Smooth muscle cell (in vitro differentiated cells): Measurements from ENCODE around the gene ZNF397. TPM values are rescaled to one million over a fixed set of nuclear protein-coding genes. Genes with fewer than 3 reads are reported as not detected.

Source experiments
- DNase-seq: peaks from one replicate; lab custom pipeline; 2025; ENCODE audit not compliant: unreplicated experiment; lab: John Stamatoyannopoulos, UW
- H2AFZ ChIP-seq: fragments of 200-600 bp; sonication (generic); 2 replicates; pipeline ENCODE4 v1.6.0; 2016; ENCODE audit warnings: antibody characterized with exemption, low read depth, mild to moderate bottlenecking
- H3F3A ChIP-seq: fragments of 200-600 bp; sonication (generic); 2 replicates; pipeline ENCODE4 v1.6.0; 2017; ENCODE audit warnings: antibody characterized with exemption, low read depth
- H3K27ac ChIP-seq: fragments of 200-600 bp; sonication (generic); 2 replicates; pipeline ENCODE4 v1.5.1; 2016; ENCODE audit warnings: low read depth, mild to moderate bottlenecking
- H3K27me3 ChIP-seq: fragments of 200-600 bp; sonication (generic); 2 replicates; pipeline ENCODE4 v1.6.1; 2016; ENCODE audit warnings: low read depth, mild to moderate bottlenecking
- H3K36me3 ChIP-seq: fragments of 200-600 bp; sonication (generic); 2 replicates; pipeline ENCODE4 v1.5.1; 2016; ENCODE audit warnings: low read depth
- H3K4me1 ChIP-seq: fragments of 200-600 bp; sonication (generic); 2 replicates; pipeline ENCODE4 v1.5.1; 2016; ENCODE audit warnings: low read depth
- H3K4me2 ChIP-seq: fragments of 200-600 bp; sonication (generic); 2 replicates; pipeline ENCODE4 v1.6.0; 2016; ENCODE audit warnings: mild to moderate bottlenecking
- H3K4me3 ChIP-seq: fragments of 200-600 bp; sonication (generic); 2 replicates; pipeline ENCODE4 v1.5.1; 2016; ENCODE audit warnings: mild to moderate bottlenecking
- H3K79me2 ChIP-seq: fragments of 200-600 bp; sonication (generic); 2 replicates; pipeline ENCODE4 v1.6.0; 2016; ENCODE audit warnings: low read depth, mild to moderate bottlenecking
- H3K9ac ChIP-seq: fragments of 200-600 bp; sonication (generic); 2 replicates; pipeline ENCODE4 v1.6.0; 2016; ENCODE audit warnings: low read depth
- H3K9me3 ChIP-seq: fragments of 200-600 bp; sonication (generic); replicated peaks from 2 replicates; pipeline ENCODE4 v1.5.1; 2016; ENCODE audit warnings: low read depth
- H4K20me1 ChIP-seq: fragments of 200-600 bp; sonication (generic); 2 replicates; pipeline ENCODE4 v1.6.0; 2016; ENCODE audit warnings: low read depth
- CTCF ChIP-seq: fragments of 200-600 bp; sonication (generic); IDR thresholded peaks from 2 replicates; pipeline ENCODE4 v1.5.1; 2017; ENCODE audit warnings: borderline replicate concordance, mild to moderate bottlenecking, antibody characterized with exemption; ENCODE audit not compliant: insufficient read depth, poor library complexity, severe bottlenecking
- WGBS: methylation state at CpG from one replicate; pipeline ENCODE4 v1.1.7; 2016; ENCODE audit warnings: low lambda C conversion rate; 5-methylcytosine and 5-hydroxymethylcytosine counted together
- polyA plus RNA-seq: library from polyadenylated mRNA; unstranded; fragments of >200 nt; fragmentation: Nextera tagmentation; extraction: Ambion mirVana; gene quantifications from 2 replicates; pipeline ENCODE4 v1.2.1, GENCODE V29; 2016
- total RNA-seq: library from RNA; depleted of rRNA; stranded (reverse); fragments of >200 nt; gene quantifications from 2 replicates; pipeline ENCODE4 v1.2.3, GENCODE V29; 2014

Gene ZNF397
- total and polyA plus RNA-seq, 2 experiments from 2014 or later = 5.3 to 11.8 TPM

GRCh38 chr18:35227254-35227653 lies 13.6 kb upstream of the ZNF397 start:
- WGBS = 81% methylated on average over 1 of the region's 1 CpG
- DNase-seq = no peak
- TF ChIP-seq CTCF = no peak

DNA sequence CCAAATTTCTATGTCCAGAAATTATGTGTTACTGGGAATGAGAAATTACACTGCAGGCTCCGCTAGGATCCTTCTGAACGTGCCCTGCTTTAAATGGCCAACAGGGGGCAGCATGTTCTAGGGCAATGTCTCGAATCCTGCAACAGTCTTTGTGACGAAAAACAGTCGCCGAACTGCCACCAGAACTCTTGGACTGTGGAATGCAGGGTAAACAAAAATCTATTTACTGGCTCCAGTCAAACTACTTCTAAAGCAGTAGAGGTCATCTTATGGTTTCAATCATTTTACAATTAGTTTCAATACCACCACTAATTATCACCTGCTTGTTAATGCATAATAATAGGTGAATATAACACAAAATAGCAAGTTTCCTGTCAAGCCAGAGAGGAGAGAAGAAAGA lies 9.8 kb upstream of the ZNF397 start:
- H3K79me2 ChIP-seq = no peaks in the 10 kb centered on the region
- H3K9ac ChIP-seq = peak overlapping the region; percentile 19
- no peaks in the 10 kb centered on the region for H3K27me3 ChIP-seq
- 2% methylated on average over 6 of the region's 6 CpGs for WGBS
- H3K9me3 ChIP-seq = no peaks in the 10 kb centered on the region
- H3K4me2 ChIP-seq = peak overlapping the region; percentile 88
- peak overlapping the region; percentile 78 for H2AFZ ChIP-seq
- peak; percentile 17 for DNase-seq
- no peaks in the 10 kb centered on the region for H3F3A ChIP-seq
- H3K27ac ChIP-seq = no peak overlapping the region
- TF ChIP-seq CTCF = peak; percentile 95
- H3K4me3 ChIP-seq = peak overlapping the region; percentile 42
- no peaks in the 10 kb centered on the region for H3K36me3 ChIP-seq
- no peaks in the 10 kb centered on the region for H4K20me1 ChIP-seq
- no peaks in the 10 kb centered on the region for H3K4me1 ChIP-seq

More at GRCh38 chr18:35227254-35227653, 13.6 kb upstream of the ZNF397 start:
- Histone ChIP-seq H3K4me3 (no peak overlapping the region), H3F3A (no peaks in the 10 kb centered on the region), H3K79me2 (no peaks in the 10 kb centered on the region), H4K20me1 (no peaks in the 10 kb centered on the region), H3K9me3 (no peaks in the 10 kb centered on the region), H3K36me3 (no peaks in the 10 kb centered on the region), H3K27ac (no peak overlapping the region), H3K4me1 (no peaks in the 10 kb centered on the region), H3K9ac (no peak overlapping the region), H3K4me2 (no peak overlapping the region), H2AFZ (no peak overlapping the region), H3K27me3 (no peaks in the 10 kb centered on the region)

DNA sequence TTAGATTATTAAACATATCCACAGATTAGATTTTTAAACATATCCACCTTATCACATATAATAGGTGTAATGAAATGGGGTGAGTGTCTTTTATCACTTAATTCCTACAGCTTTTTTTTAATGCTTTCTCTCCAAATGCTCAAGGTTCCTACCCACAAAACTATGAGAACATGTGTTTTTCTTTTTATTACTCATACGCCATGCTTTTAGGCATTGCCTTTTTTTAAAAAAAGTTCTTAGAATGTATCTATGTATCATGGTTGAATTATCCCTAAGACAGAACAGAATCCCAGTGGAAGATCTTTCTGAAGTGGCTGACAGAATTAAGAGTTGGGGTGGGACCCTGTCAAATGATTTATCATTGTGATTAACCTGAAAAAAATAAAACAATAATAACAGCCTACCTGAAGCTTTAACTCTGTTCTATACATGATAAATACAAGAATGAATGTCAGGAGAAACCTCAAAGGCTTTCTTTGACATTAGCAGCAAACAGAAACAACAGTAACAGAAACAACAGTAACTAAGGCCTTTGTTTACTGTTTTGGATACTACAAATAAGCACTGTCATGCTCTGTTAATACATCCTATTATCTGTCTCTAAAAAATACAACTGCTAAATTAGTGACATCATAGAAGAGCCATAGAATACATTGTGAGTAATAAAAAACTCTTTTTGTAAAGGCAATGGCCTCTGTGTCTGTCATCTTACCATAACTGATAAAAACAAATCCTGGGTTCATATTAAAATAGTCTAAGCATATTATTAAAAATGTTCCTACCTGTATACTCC lies 4.1 kb upstream of the ZNF397 start:
- 90% methylated on average over 1 of the region's 1 CpG for WGBS
- peaks cover 3% of the 10 kb centered on the region for H3K79me2 ChIP-seq
- no peak for DNase-seq

More for the DNA sequence above, 4.1 kb upstream of the ZNF397 start:
- no peaks in the 10 kb centered on the region for H3K27me3 ChIP-seq
- no peaks in the 10 kb centered on the region for H3K9me3 ChIP-seq
- H3K9ac ChIP-seq = no peak overlapping the region
- peaks cover 9% of the 10 kb centered on the region for H3K4me1 ChIP-seq
- no peak overlapping the region for H2AFZ ChIP-seq
- H4K20me1 ChIP-seq = no peaks in the 10 kb centered on the region
- no peaks in the 10 kb centered on the region for H3F3A ChIP-seq
- no peak overlapping the region for H3K4me3 ChIP-seq
- no peak for TF ChIP-seq CTCF
- H3K4me2 ChIP-seq = no peak overlapping the region
- no peak overlapping the region for H3K27ac ChIP-seq
- no peaks in the 10 kb centered on the region for H3K36me3 ChIP-seq
